NCI-H226 (cell line): Measurements from ENCODE around the gene WFDC5.
"Not testable (repeated sequence)": the region's sequence is repeated elsewhere in the genome, so short reads cannot be mapped to it uniquely, and the experiment has no call there.

Experiments used
- DNase-seq: peaks from one replicate; pipeline ENCODE4 v3.0.0-alpha.2; 2015

The WFDC5 gene

GRCh38 chr20:45087097-45087790, 27.7 kb downstream of the WFDC5 start:
- DNase-seq: no peak

- no peak for DNase-seq
Observed at GRCh38 chr20:45085867-45086266, 29.1 kb downstream of the WFDC5 start.

GRCh38 chr20:45085289-45085688, 29.7 kb downstream of the WFDC5 start:
- DNase-seq: no peak

- DNase-seq: no peak
Observed at GRCh38 chr20:45083127-45083526, 31.8 kb downstream of the WFDC5 start.

GRCh38 chr20:45082468-45082867, 32.5 kb downstream of the WFDC5 start:
- DNase-seq: no peak

- no peak for DNase-seq
Observed at GRCh38 chr20:45080867-45081624, 33.9 kb downstream of the WFDC5 start.

- DNase-seq: no peak
Observed at GRCh38 chr20:45077559-45077958, 37.4 kb downstream of the WFDC5 start.

GRCh38 chr20:45073221-45073620, 41.8 kb downstream of the WFDC5 start:
- no peak for DNase-seq

GRCh38 chr20:45072066-45072465, 42.9 kb downstream of the WFDC5 start:
- no peak for DNase-seq

- peak; percentile 70 for DNase-seq
Observed at GRCh38 chr20:45070932-45071632, 43.9 kb downstream of the WFDC5 start.

GRCh38 chr20:45069261-45069660, 45.7 kb downstream of the WFDC5 start:
- DNase-seq: peak; percentile 43

GRCh38 chr20:45067558-45067957, 47.4 kb downstream of the WFDC5 start:
- DNase-seq: peak; percentile 71

GRCh38 chr20:45067087-45067486, 47.9 kb downstream of the WFDC5 start:
- no peak for DNase-seq

GRCh38 chr20:45066372-45066771, 48.6 kb downstream of the WFDC5 start:
- no peak for DNase-seq

GRCh38 chr20:45064812-45065211, 50.2 kb downstream of the WFDC5 start:
- no peak for DNase-seq

GRCh38 chr20:45063107-45063506, 51.9 kb downstream of the WFDC5 start:
- not testable (repeated sequence) for DNase-seq

- peak; percentile 97 for DNase-seq
Observed at GRCh38 chr20:45061244-45061643, 53.7 kb downstream of the WFDC5 start.

- no peak for DNase-seq
Observed at GRCh38 chr20:45060294-45060693, 54.7 kb downstream of the WFDC5 start.
